ENCODE data around the gene GRSF1. TPM values are rescaled to one million over a fixed set of nuclear protein-coding genes. Genes with fewer than 3 reads are reported as not detected.
A peak's percentile ranks its signal among the peaks of the same experiment; 100 is the strongest.

GRSF1 gene
- total RNA-seq, 1 donor from 2014 or later: 78.5 TPM

- H3K36me3 ChIP-seq (ENCODE audit: control insufficient read depth, insufficient read depth, low read length): no peaks in the 10 kb centered on the region
- no peak overlapping the region for H3K4me3 ChIP-seq (ENCODE audit: low read depth, low read length)
- TF ChIP-seq CTCF (IDR thresholded peaks at IDR 0.05; ENCODE audit: insufficient read depth, low read length, severe bottlenecking): no peak
- H3K27me3 ChIP-seq (ENCODE audit: control insufficient read depth, insufficient read depth, low read length): no peaks in the 10 kb centered on the region
- DNase-seq (ENCODE audit: low read depth) (no peak), FAIRE-seq (no peak)
These were observed 24.3 kb downstream of the GRSF1 start for GRCh38 chr4:70815370-70815769.

GRCh38 chr4:70808151-70808550 is 31.5 kb downstream of the GRSF1 start:
- peaks cover 1% of the 10 kb centered on the region for H3K36me3 ChIP-seq (ENCODE audit: control insufficient read depth, insufficient read depth, low read length)
- no peaks in the 10 kb centered on the region for H3K27me3 ChIP-seq (ENCODE audit: control insufficient read depth, insufficient read depth, low read length)
- no peak for TF ChIP-seq CTCF (IDR thresholded peaks at IDR 0.05; ENCODE audit: insufficient read depth, low read length, severe bottlenecking)
- FAIRE-seq: no peak
- DNase-seq (ENCODE audit: low read depth): no peak
- no peak overlapping the region for H3K4me3 ChIP-seq (ENCODE audit: low read depth, low read length)

GRCh38 chr4:70802928-70803580 is 36.6 kb downstream of the GRSF1 start:
- DNase-seq (ENCODE audit: low read depth) (peak; percentile 54), FAIRE-seq (no peak)
- Histone ChIP-seq H3K36me3 (ENCODE audit: control insufficient read depth, insufficient read depth, low read length) (peaks cover 3% of the 10 kb centered on the region), H3K27me3 (ENCODE audit: control insufficient read depth, insufficient read depth, low read length) (no peaks in the 10 kb centered on the region), H3K4me3 (ENCODE audit: low read depth, low read length) (no peak overlapping the region)
- TF ChIP-seq CTCF (IDR thresholded peaks at IDR 0.05; ENCODE audit: insufficient read depth, low read length, severe bottlenecking): no peak

GRCh38 chr4:70801265-70801809 is 38.4 kb downstream of the GRSF1 start:
- FAIRE-seq (no peak), DNase-seq (ENCODE audit: low read depth) (no peak)
- peaks cover 3% of the 10 kb centered on the region for H3K36me3 ChIP-seq (ENCODE audit: control insufficient read depth, insufficient read depth, low read length)
- TF ChIP-seq CTCF (IDR thresholded peaks at IDR 0.05; ENCODE audit: insufficient read depth, low read length, severe bottlenecking): no peak
- H3K27me3 ChIP-seq (ENCODE audit: control insufficient read depth, insufficient read depth, low read length): no peaks in the 10 kb centered on the region
- H3K4me3 ChIP-seq (ENCODE audit: low read depth, low read length): no peak overlapping the region

- H3K36me3 ChIP-seq (ENCODE audit: control insufficient read depth, insufficient read depth, low read length): peaks cover 5% of the 10 kb centered on the region
- no peak for TF ChIP-seq CTCF (IDR thresholded peaks at IDR 0.05; ENCODE audit: insufficient read depth, low read length, severe bottlenecking)
- no peak for DNase-seq (ENCODE audit: low read depth)
- H3K27me3 ChIP-seq (ENCODE audit: control insufficient read depth, insufficient read depth, low read length): no peaks in the 10 kb centered on the region
- no peak overlapping the region for H3K4me3 ChIP-seq (ENCODE audit: low read depth, low read length)
- FAIRE-seq: no peak
These were observed 46.1 kb downstream of the GRSF1 start for GRCh38 chr4:70793626-70794025.

GRCh38 chr4:70788733-70789132 is 51.0 kb downstream of the GRSF1 start:
- Histone ChIP-seq H3K27me3 (ENCODE audit: control insufficient read depth, insufficient read depth, low read length) (no peaks in the 10 kb centered on the region), H3K4me3 (ENCODE audit: low read depth, low read length) (no peak overlapping the region), H3K36me3 (ENCODE audit: control insufficient read depth, insufficient read depth, low read length) (peaks cover 4% of the 10 kb centered on the region)
- no peak for FAIRE-seq
- no peak for TF ChIP-seq CTCF (IDR thresholded peaks at IDR 0.05; ENCODE audit: insufficient read depth, low read length, severe bottlenecking)
- DNase-seq (ENCODE audit: low read depth): peak; percentile 48

Measured in bronchial epithelial cell (primary cell).